HG03575 (cell line): ENCODE results near the gene RNU2-1.
"Not testable (repeated sequence)": the region's sequence is repeated elsewhere in the genome, so short reads cannot be mapped to it uniquely, and the experiment has no call there.

Experiments used
- ATAC-seq: cut with Tn5 transposase; IDR thresholded peaks from one replicate; pipeline ENCODE4 v1.9.1; 2021; ENCODE audit not compliant: unreplicated experiment, insufficient number of reproducible peaks, low FRiP score; ENCODE audit errors: extremely low read depth

RNU2-1 gene

DNA sequence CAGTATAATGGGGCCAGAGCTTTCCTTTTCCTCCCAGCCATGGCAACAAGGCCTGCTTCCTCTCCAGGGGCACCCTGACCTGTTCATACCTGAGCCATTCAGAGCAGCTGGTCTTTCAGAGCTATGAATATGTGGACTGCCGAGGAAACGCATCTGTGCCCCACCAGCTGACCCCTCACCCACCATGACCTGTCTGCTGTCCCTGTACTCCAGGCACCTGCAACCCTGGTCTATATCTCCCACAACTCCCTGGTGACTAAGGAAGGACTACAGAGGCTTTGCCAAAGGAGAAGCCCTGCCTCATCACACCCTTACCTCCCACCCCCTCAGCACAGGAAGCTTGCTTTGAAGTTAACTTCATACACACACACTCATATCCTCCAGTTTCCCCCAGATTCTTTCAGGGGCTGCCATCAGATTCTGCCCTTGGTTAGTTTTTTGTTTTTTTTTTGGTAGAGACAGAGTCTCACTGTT lies 16.1 kb downstream of the RNU2-1 start:
- ATAC-seq, result no peak

DNA sequence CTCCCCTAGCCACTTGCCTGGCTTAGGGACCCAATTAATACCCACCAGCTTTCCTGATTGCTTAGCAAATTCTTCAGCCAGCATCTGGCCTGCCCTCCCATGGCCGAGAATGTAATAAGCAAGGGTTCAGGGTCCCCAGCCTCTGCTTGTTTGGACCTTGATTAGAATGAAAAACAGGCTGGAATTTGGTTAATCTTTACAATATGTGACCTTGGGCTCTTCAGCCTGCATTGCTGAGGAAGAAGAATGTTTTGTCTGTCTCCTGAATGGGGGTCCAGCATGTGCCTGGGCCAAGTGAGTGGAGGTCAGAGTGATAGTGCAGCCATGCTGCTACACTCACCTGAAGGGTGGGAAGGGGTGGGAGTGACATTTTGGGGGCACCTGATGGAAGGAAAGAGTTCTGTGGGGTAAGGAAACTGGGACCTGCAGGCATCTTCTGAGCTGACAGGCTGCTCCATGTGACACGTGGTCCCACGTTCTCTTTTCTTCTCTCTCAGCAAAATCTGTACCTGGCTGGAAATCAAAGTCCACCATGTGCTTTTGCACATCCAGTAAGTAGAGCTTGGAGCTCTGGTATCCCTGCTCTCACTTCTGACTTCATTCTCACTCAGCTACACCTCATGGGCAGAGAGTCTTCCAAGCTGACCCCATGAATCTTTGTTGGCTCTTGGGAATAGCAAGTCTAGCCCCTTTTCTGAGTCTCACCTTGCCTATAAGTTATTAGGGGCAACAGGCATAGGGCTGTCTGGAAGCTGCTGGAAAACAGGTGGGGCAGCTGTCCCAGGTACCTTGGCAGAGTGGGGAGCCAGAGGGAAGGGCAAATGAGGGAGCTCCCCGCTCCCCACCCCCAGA lies 16.8 kb downstream of the RNU2-1 start:
- ATAC-seq, result no peak

DNA sequence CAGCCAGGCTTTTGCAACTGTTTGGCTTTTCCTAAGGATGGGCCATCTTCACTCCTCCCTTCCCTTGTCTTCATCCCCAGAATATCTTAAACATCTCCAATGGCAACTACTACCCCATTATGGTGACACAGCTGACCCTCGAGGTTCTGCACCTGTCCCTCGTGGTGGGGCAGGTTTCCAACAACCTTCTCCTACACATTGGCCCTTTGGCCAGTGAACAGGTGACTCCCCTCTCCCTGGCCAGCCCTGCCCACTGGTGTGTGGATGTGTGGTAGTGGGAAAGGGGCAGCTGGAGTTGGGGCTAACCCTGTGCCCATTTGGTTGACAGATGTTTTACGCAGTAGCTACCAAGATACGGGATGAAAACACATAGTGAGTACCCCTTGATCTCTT lies 17.4 kb downstream of the RNU2-1 start:
- no peak for ATAC-seq

DNA sequence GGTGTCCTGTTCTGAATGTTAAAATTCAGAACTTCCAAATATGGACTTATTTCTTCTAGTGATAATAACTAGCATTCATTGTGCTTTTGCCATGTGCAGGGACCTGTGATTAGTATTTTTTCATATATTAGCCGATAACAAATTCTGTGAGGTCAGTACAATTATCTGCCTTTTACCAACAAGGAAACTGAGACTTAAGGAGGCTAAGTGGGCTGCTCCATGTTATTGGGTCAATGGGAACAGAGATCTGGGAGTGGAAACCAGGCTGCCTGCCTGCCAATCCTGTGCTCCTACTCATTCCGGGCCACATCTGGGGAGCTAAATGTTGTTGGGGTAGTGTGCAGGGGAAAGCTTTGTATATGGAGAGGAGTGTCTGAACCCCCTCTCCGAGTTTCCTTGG lies 18.4 kb downstream of the RNU2-1 start:
- no peak for ATAC-seq

DNA sequence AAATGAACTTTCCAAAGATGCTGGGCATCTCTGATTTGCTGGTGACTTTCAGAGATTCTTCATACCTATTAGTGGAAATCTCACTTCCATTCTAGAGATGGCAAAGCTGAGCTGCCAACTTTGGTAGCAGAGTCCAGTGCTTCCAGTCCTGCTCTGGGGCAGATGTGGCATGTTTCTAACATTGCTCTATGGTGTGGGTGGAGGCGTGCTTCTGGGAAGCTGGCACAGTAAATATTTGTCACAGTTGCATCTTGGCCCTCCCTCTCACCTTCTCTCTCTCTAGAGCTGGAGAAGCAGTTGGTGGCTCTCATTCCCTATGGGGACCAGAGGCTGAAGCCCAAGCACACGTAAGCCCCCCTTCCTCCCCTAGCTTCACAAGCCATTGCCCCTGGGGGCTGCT lies 20.2 kb downstream of the RNU2-1 start:
- no peak for ATAC-seq

DNA sequence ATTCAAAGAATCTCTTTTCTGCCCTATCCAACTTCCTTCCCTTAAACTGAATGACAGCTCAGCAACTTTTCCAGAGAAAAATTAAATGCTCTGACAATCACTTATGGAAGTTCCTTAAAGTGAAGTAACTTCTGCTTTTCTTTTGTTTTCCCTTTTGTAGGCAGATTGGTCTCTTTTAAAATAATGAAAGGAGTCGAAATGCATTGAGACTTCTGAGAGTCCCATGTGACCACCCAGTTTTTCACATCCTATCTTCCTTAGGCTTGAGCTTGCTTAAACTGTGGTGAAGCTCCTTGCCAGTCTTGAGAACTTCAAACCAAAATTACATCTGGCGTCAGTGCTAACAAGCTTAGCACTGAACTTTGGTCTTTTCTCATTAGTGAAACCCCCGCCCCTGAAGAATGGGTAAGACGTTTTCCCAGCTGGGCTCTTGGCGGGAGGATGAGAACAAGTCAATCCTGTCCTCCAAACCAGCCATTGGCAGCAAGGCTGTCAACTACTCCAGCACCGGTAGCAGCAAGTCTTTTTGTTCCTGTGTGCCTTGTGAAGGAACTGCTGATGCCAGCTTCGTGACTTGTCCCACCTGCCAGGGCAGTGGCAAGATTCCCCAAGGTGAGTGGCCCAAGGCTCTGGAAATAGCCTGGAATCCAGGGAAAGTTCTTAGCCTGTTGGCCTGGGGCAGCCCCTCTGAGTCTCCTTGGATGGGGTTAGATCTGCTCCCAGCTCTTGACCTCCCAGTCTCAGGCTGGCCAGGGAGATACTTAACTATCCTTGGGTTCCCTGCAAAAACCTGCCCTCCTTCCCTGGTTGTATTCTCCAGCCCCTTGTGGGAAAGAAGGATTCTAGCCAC lies 20.9 kb downstream of the RNU2-1 start:
- no peak for ATAC-seq

DNA sequence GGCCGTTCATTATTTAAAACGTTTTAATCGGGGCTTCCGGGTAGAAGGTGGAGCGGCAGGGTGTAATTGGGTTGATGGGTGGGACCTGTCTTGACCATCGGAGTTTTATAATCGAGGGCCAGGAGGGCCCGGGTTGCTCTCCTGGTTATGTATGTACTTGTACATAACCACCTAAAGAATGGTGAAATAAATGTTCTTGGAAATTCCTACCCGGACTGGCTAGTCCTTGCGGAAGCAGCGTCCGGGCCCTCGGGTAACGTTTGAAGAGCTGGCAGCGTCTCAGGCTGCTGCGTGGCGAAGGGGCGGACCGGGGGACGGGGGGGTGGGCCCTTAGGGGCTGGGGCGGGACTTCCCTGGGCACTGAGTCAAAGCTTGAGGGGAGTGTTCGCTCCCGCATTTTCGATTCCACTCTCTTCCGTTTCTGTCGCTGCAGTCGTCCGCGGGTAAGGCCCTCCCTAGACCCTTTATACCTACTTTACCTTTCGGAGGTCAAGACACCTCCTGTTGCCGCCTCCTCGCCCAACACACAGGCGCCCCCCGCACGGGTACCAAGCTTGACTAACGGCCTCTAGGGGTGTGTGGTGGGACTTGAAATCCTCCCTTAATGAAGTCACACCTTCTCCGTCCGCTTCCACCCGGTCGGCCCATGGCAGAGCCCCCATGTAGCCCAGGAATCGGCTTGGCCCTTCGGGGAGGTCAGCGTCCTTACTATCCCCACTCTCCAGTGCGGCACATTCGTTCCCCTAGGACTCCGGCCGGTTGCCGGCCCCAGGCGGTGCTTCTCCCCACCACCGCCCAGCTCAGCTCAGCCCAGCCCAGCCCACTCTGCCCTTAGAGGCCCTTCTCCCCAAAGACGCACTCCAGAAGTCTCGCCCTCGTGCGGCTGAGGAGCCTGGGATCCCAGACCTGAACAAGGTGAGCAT lies 22.0 kb downstream of the RNU2-1 start, which contains the start of gene TMEM106A:
TSS of gene TMEM106A (plus strand) at position 396 of the 923 bp plus-strand sequence. CDS start 1,167 bp downstream, outside the sequence.
- ATAC-seq, result no peak

DNA sequence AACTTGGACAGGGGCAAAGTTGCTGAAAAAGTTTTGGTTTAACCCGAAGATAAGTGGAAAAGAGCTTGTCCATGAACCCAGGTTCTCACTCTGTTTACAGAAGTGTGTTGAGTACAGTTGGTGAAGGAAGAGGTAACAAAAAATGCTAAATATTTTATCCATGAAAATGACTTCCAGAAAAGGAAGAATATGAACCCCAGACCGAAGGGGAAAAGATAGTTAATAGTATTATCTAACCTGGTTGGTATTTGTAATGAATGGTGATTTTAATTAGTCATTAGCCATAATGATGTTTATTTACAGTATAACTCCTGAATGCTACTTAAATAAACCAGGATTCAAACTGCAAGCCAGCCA lies 22.7 kb downstream of the RNU2-1 start:
- no peak for ATAC-seq

DNA sequence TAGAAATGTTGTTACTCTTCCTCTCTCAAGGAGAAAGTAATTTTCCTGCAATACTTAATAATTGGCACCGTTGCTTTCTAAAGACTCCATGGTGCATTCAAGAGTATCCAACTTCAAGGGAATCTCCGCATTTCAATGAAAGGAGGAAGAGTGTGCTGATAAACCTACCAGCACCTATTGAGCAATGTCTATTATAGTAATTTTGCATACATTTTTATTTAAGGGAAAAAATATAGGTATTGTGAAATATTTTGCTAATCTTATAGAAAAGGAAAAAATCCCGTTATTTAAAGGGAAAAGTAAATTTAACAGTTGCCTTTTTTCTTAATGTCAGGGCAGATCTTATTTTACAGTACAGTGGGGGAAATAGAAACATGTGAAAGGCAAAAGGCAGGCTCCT lies 23.2 kb downstream of the RNU2-1 start:
- ATAC-seq, result no peak

DNA sequence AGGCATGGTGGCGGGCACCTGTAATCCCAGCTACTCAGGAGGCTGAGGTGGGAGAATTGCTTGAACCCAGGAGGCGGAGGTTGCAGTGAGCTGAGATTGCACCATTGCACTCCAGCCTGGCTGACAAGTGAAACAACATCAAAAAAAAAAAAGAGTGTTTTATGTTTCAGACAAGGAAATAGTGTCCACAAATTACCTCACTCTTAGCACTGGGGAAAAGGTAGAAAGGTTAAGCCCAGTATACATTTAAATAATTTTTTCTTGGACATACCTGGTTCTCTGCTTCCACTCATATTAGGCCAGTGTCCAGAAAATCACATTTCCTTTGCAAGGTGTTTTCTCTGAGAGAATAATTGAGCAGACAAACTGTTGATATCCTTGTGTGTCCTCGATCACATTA lies 30.8 kb downstream of the RNU2-1 start:
- not testable (repeated sequence) for ATAC-seq

DNA sequence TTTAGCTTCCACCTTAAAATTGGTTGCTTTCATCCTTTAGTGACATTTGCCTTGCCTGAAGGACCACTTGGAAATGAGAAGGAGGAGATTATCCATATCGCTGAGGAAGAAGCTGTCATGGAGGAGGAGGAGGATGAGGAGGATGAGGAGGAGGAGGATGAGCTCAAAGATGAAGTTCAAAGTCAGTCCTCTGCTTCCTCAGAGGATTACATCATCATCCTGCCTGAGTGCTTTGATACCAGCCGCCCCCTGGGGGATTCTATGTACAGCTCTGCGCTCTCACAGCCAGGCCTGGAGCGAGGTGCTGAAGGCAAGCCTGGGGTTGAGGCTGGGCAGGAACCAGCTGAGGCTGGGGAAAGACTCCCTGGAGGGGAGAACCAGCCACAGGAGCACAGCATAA lies 33.6 kb downstream of the RNU2-1 start:
- ATAC-seq, result no peak

DNA sequence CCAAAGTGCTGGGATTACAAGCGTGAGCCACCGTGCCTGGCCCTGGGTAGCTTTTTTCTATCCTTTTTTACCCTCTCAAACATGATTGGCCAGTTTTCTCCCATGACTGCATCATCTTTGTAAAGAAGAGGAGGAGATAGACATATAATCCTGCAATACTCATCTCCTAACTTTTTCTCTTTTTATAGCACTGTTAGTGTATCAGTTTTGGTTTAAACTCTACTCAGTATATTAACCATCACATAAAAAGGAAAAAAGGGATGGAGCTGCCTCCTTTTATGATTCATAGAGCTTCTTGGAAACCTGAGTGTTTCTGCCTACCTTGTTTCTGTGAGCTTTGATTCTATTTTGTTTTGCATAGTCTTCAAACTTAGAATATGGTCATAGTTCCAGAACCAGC lies 34.1 kb downstream of the RNU2-1 start:
- no peak for ATAC-seq

DNA sequence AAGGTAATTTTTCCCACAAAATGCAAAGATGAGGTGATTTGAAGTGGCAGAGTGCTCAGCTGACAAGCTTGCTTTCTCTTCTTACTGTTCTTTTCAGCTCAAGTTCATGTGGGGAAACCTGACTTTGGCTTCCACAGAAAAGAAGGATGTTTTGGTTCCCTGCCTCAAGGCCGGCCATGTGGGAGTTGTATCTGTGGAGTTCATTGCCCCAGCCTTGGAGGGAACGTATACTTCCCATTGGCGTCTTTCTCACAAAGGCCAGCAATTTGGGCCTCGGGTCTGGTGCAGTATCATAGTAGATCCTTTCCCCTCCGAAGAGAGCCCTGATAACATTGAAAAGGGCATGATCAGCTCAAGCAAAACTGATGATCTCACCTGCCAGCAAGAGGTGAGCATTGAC lies 40.5 kb downstream of the RNU2-1 start:
- no peak for ATAC-seq

DNA sequence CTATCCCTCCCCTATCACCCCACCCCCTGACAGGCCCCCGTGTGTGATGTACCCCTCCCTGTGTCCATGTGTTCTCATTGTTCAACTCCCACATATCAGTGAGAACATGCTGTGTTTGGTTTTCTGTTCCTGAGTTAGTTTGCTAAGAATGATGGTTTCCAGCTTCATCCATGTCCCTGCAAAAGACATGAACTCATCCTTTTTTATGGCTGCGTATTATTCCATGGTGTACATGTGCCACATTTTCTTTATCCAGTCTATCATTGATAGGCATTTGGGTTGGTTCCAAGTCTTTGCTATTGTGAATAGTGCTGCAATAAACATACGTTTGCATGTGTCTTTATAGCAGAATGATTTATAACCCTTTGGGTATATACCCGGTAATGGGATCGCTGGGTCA lies 47.1 kb downstream of the RNU2-1 start:
- not testable (repeated sequence) for ATAC-seq

DNA sequence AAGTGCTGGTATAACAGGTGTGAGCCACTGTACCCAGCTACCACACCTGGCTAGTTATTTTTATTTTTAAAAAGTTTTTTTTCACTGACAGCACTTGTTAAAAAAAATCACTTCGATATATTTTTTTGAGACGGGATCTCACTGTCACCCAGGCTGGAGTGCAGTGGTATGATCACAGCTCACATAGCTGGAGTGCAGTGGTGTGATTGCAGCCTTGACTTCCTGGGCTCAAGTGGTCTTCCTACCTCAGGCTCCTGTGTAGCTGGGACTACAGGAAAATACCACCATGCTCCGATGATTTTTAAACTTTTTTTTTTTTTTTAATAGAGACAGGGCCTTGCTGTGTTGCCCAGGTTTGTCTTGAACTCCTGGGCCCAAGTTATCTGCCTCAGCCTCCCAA lies 49.9 kb downstream of the RNU2-1 start:
- no peak for ATAC-seq
